ENCODE results near the gene LIPI.

LIPI gene

DNA sequence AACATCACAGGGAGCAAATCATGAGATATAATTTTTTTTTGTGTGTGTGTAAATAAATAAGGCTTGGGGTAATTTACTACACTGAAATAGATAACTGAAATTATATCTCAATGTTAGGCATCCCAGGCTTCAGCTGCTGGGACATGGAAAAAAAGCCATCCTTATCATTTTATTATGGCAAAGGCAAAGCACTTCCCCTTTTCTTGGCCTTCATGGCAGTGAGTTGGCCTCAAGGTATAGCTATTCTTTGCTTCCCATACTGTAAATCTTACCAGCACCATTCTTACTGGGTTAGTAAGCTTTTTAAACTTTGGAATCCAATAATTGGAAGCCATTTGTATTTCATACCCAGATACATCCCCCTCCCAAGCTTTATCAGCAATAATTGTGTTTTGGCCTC, 34.2 kb upstream of the LIPI start:
- no peaks in the 10 kb centered on the region for H3K9me3 ChIP-seq (ENCODE audit: control insufficient read depth, low read length)
- H3K27ac ChIP-seq: no peak overlapping the region
- H3K36me3 ChIP-seq (ENCODE audit: control insufficient read depth, insufficient read depth, low read length): no peaks in the 10 kb centered on the region
- H2AFZ ChIP-seq: no peak overlapping the region
- H3K27me3 ChIP-seq (ENCODE audit: control insufficient read depth, insufficient read depth, low read length): no peaks in the 10 kb centered on the region
- no peak for TF ChIP-seq CTCF (IDR thresholded peaks at IDR 0.05)
- H3K4me3 ChIP-seq (ENCODE audit: low read depth, low read length): no peak overlapping the region
- H3K9ac ChIP-seq: no peak overlapping the region
- H3K79me2 ChIP-seq: no peaks in the 10 kb centered on the region
- no peaks in the 10 kb centered on the region for H3K4me1 ChIP-seq
- no peak overlapping the region for H3K4me2 ChIP-seq (ENCODE audit: low read length)

DNA sequence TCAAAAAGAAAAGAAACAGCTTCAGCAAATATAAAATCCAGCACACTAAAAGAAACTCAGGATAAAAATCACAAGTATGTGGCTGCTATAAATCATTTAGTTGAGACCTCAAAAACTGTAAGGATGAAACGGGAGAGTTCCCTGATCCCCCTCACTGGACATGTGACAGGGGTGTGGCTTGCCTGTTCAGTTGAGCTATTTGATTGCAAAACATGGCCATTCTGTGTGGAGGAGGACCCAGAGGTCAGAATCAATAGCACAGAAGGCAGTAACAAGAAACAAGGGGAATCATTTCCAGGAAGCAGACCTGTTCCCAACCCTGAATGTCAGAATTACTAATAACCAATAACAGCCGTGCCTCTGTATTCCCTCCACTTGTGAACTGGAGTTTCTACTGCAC, 33.1 kb upstream of the LIPI start:
- Histone ChIP-seq H3K27me3 (ENCODE audit: control insufficient read depth, insufficient read depth, low read length) (no peaks in the 10 kb centered on the region), H3K4me3 (ENCODE audit: low read depth, low read length) (no peak overlapping the region), H3K36me3 (ENCODE audit: control insufficient read depth, insufficient read depth, low read length) (no peaks in the 10 kb centered on the region), H3K9ac (no peak overlapping the region), H2AFZ (no peak overlapping the region), H3K79me2 (no peaks in the 10 kb centered on the region), H3K4me2 (ENCODE audit: low read length) (no peak overlapping the region), H3K4me1 (no peaks in the 10 kb centered on the region), H3K9me3 (ENCODE audit: control insufficient read depth, low read length) (no peaks in the 10 kb centered on the region), H3K27ac (no peak overlapping the region)
- no peak for TF ChIP-seq CTCF (IDR thresholded peaks at IDR 0.05)

DNA sequence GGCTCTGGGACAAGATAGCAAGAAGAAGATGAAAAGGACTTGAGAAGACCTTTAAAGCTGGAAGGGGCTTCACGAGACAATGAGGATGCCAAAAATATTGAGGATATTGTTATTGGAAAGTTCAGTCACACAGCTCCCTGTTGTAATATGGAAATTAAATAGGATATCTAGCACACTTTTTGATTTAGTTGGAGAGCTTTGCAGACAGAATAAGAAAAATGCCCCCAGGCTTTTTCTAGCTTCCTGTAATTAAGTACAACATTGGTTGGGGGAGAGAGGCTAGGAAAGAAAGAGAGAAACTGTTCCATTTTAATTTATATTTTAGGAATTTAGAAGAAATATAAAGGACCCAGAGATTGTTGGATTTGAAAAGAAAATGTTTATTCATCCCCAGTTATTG, 32.7 kb upstream of the LIPI start:
- no peak for TF ChIP-seq CTCF (IDR thresholded peaks at IDR 0.05)
- no peak overlapping the region for H3K4me3 ChIP-seq (ENCODE audit: low read depth, low read length)
- no peaks in the 10 kb centered on the region for H3K79me2 ChIP-seq
- no peaks in the 10 kb centered on the region for H3K36me3 ChIP-seq (ENCODE audit: control insufficient read depth, insufficient read depth, low read length)
- H3K27me3 ChIP-seq (ENCODE audit: control insufficient read depth, insufficient read depth, low read length): no peaks in the 10 kb centered on the region
- H2AFZ ChIP-seq: no peak overlapping the region
- no peak overlapping the region for H3K4me2 ChIP-seq (ENCODE audit: low read length)
- no peak overlapping the region for H3K9ac ChIP-seq
- no peak overlapping the region for H3K27ac ChIP-seq
- H3K9me3 ChIP-seq (ENCODE audit: control insufficient read depth, low read length): no peaks in the 10 kb centered on the region
- no peaks in the 10 kb centered on the region for H3K4me1 ChIP-seq

- Histone ChIP-seq H3K27me3 (ENCODE audit: control insufficient read depth, insufficient read depth, low read length) (no peaks in the 10 kb centered on the region), H3K27ac (no peak overlapping the region), H2AFZ (no peak overlapping the region), H3K9ac (no peak overlapping the region), H3K4me1 (no peaks in the 10 kb centered on the region), H3K4me3 (ENCODE audit: low read depth, low read length) (no peak overlapping the region), H3K79me2 (no peaks in the 10 kb centered on the region), H3K4me2 (ENCODE audit: low read length) (no peak overlapping the region), H3K36me3 (ENCODE audit: control insufficient read depth, insufficient read depth, low read length) (no peaks in the 10 kb centered on the region), H3K9me3 (ENCODE audit: control insufficient read depth, low read length) (no peaks in the 10 kb centered on the region)
- TF ChIP-seq CTCF (IDR thresholded peaks at IDR 0.05): no peak
Observed at GRCh38 chr21:14241297-14241696, 30.5 kb upstream of the LIPI start.

DNA sequence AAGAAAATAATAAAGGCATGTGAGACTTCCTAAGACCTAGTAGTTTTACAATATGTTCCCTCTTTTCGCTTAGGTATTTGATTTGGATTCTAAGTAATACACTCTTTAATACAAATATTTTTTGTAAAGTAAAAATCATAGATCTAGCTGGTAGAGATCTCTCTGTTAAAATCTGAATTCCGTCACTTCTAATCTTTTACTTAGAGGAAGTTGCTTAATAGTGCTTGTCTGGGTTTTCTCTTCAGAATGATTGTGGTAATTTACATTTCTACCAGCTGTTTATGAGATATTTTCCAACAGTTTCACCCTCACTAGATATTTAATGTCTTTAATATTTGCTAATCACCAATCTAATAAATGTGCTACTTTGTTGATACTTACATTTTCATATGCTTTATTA, 28.5 kb upstream of the LIPI start:
- no peak overlapping the region for H3K9ac ChIP-seq
- no peak overlapping the region for H2AFZ ChIP-seq
- H3K36me3 ChIP-seq (ENCODE audit: control insufficient read depth, insufficient read depth, low read length): no peaks in the 10 kb centered on the region
- H3K27ac ChIP-seq: no peak overlapping the region
- H3K4me3 ChIP-seq (ENCODE audit: low read depth, low read length): no peak overlapping the region
- no peaks in the 10 kb centered on the region for H3K79me2 ChIP-seq
- no peak overlapping the region for H3K4me2 ChIP-seq (ENCODE audit: low read length)
- no peaks in the 10 kb centered on the region for H3K27me3 ChIP-seq (ENCODE audit: control insufficient read depth, insufficient read depth, low read length)
- no peaks in the 10 kb centered on the region for H3K4me1 ChIP-seq
- no peak for TF ChIP-seq CTCF (IDR thresholded peaks at IDR 0.05)
- no peaks in the 10 kb centered on the region for H3K9me3 ChIP-seq (ENCODE audit: control insufficient read depth, low read length)

All from parathyroid adenoma (tissue), 2 donors.